Measurements from ENCODE around the gene DCLK2. TPM values are rescaled to one million over a fixed set of nuclear protein-coding genes. Genes with fewer than 3 reads are reported as not detected.

Gene DCLK2
- total and polyA plus RNA-seq, 2 of the 13 experiments (the other 11 are each of a cell fraction or from before 2014, with no cell fraction given) = not detected

- no peak for TF ChIP-seq PAXIP1 (CRISPR knock-in tag; conservative IDR thresholded peaks at IDR 0.05)
- no peak for TF ChIP-seq KDM6A (CRISPR knock-in tag; IDR thresholded peaks at IDR 0.05; ENCODE audit: low read depth)
- no peak for TF ChIP-seq PATZ1 (CRISPR knock-in tag; IDR thresholded peaks at IDR 0.05)
Observed at GRCh38 chr4:150049682-150050081, 28.6 kb upstream of the DCLK2 start (continued).

GRCh38 chr4:150050566-150050965 lies 27.7 kb upstream of the DCLK2 start:
- Histone ChIP-seq H3K27ac (ENCODE audit: extremely low read length, insufficient read depth, low read length) (no peak overlapping the region), H3K9me3 (ENCODE audit: low read length) (peaks cover 3% of the 10 kb centered on the region), H3K4me2 (ENCODE audit: low read depth, low read length) (no peak overlapping the region), H4K20me1 (ENCODE audit: insufficient read depth, low read length) (no peaks in the 10 kb centered on the region), H3K36me3 (replicated peaks in 1 of 2; ENCODE audit: control insufficient read depth in 1 of 2, insufficient read depth in 2 of 2, low read length in 2 of 2) (no peaks in the 10 kb centered on the region), H3K4me1 (ENCODE audit: insufficient read depth, low read length) (no peaks in the 10 kb centered on the region), H3K9ac (ENCODE audit: insufficient read depth, low read depth, low read length) (no peak overlapping the region), H2AFZ (ENCODE audit: low read length) (no peak overlapping the region), H3K27me3 (ENCODE audit: control insufficient read depth in 1 of 2, insufficient read depth in 2 of 2, low read length in 2 of 2) (no peaks in the 10 kb centered on the region; a peak in 1 of 5 replicates), H3K79me2 (ENCODE audit: insufficient read depth, low read length) (no peaks in the 10 kb centered on the region), H3K4me3 (replicated peaks in 1 of 3; ENCODE audit: insufficient read depth in 1 of 3, low read depth in 2 of 3, low read length in 3 of 3) (no peak overlapping the region)
- no peak for ATAC-seq
- no peak for FAIRE-seq
- WGBS (ENCODE audit: low lambda C conversion rate) = 36% methylated on average over 4 of the region's 4 CpGs
- peak; percentile 11; the same call in 1 of the 2 replicates for TF ChIP-seq MNT (IDR thresholded peaks at IDR 0.05)
- no peak for TF ChIP-seq ZNF619 (CRISPR knock-in tag; IDR thresholded peaks at IDR 0.05)
- no TSS peak for BruUV-seq (replicated peaks)
- CTCF ChIA-PET (ENCODE audit: low intra/inter-chr PET ratio, low total read pairs) = no interaction called here
- intact Hi-C loops (cut with micrococcal nuclease; ENCODE audit: unreplicated experiment) = no loop called here
- in situ Hi-C loops (cut with HindIII; ENCODE audit: extremely low pct_ligation_motif_present, low pct_unique_long_range_greater_than_20kb) = no loop called here
- POLR2A ChIA-PET = no interaction called here
- DNase-seq (ENCODE audit: low spot score) = no peak
